DMS53 (cell line): ENCODE results near the gene FCHO1.

Source experiments
- DNase-seq: peaks from one replicate; lab custom pipeline; 2025; lab: John Stamatoyannopoulos, UW

Gene FCHO1

GRCh38 chr19:17751103-17751911, at the start of gene FCHO1:
Gene FCHO1 (plus strand): TSS chr19:17751477. CDS start chr19:17755165, 3,688 bp downstream.
- no peak for DNase-seq

- DNase-seq, result peak; percentile 28
These were observed 47.3 kb upstream of the FCHO1 start for GRCh38 chr19:17703824-17704463.

GRCh38 chr19:17706750-17707181, 44.5 kb upstream of the FCHO1 start:
- no peak for DNase-seq

GRCh38 chr19:17711851-17712250, 39.4 kb upstream of the FCHO1 start:
- no peak for DNase-seq

- DNase-seq, result no peak
These were observed 34.9 kb upstream of the FCHO1 start for GRCh38 chr19:17716309-17716929.

- DNase-seq, result peak; percentile 69
These were observed 32.7 kb upstream of the FCHO1 start for GRCh38 chr19:17718550-17718946.

- peak; percentile 75 for DNase-seq
These were observed 32.1 kb upstream of the FCHO1 start, which contains the start of gene MAP1S for GRCh38 chr19:17718947-17719711. Gene MAP1S (plus strand): TSS chr19:17719480. CDS start chr19:17719503, 23 bp downstream.

- DNase-seq, result peak; percentile 76
These were observed 31.4 kb upstream of the FCHO1 start for GRCh38 chr19:17719730-17720400.

- no peak for DNase-seq
These were observed 30.8 kb upstream of the FCHO1 start for GRCh38 chr19:17720440-17720839.

- DNase-seq, result no peak
These were observed 30.1 kb upstream of the FCHO1 start for GRCh38 chr19:17721111-17721628.

- no peak for DNase-seq
These were observed 29.5 kb upstream of the FCHO1 start for GRCh38 chr19:17721821-17722220.

- no peak for DNase-seq
These were observed 28.5 kb upstream of the FCHO1 start for GRCh38 chr19:17722655-17723240.

- DNase-seq, result no peak
These were observed 26.6 kb upstream of the FCHO1 start for GRCh38 chr19:17724655-17725054.

- DNase-seq, result no peak
These were observed 25.7 kb upstream of the FCHO1 start for GRCh38 chr19:17725422-17726078.

- DNase-seq, result no peak
These were observed 25.0 kb upstream of the FCHO1 start for GRCh38 chr19:17726136-17726741.

- DNase-seq, result no peak
These were observed 24.1 kb upstream of the FCHO1 start for GRCh38 chr19:17726964-17727773.

- DNase-seq, result no peak
These were observed 23.4 kb upstream of the FCHO1 start for GRCh38 chr19:17727843-17728242.

- DNase-seq, result no peak
These were observed 18.1 kb upstream of the FCHO1 start for GRCh38 chr19:17733127-17733526.

GRCh38 chr19:17734146-17734545, 17.1 kb upstream of the FCHO1 start:
- no peak for DNase-seq
